NT2/D1 (cell line): ENCODE results near the gene CRYGN.

Source experiments
- DNase-seq: peaks from one replicate; pipeline ENCODE4 v3.0.0-alpha.2; 2011; ENCODE audit warnings: low read depth, low spot score
- H3K27me3 ChIP-seq: 2 replicates; pipeline ENCODE4 v1.6.0; 2011; ENCODE audit warnings: mild to moderate bottlenecking; ENCODE audit not compliant: insufficient read length, insufficient read depth
- H3K36me3 ChIP-seq: 2 replicates; pipeline ENCODE4 v1.6.1; 2011; ENCODE audit warnings: mild to moderate bottlenecking, low read length, mixed read lengths; ENCODE audit not compliant: insufficient read depth, insufficient read length
- H3K4me1 ChIP-seq: 2 replicates; pipeline ENCODE4 v1.5.1; 2011; ENCODE audit not compliant: insufficient read depth, insufficient read length
- H3K4me3 ChIP-seq: 2 replicates; pipeline ENCODE4 v1.5.1; 2011; ENCODE audit warnings: low read depth; ENCODE audit not compliant: insufficient read length
- H3K9ac ChIP-seq: 2 replicates; pipeline ENCODE4 v1.6.0; 2011; ENCODE audit warnings: low read depth; ENCODE audit not compliant: insufficient read length
- H3K9me3 ChIP-seq: 2 replicates; pipeline ENCODE4 v1.5.1; 2011; ENCODE audit warnings: mild to moderate bottlenecking, low read length; ENCODE audit not compliant: insufficient read depth
- SUZ12 ChIP-seq: IDR thresholded peaks from 2 replicates; pipeline ENCODE4 v1.6.1; 2011; ENCODE audit not compliant: insufficient read length, insufficient read depth; ENCODE audit errors: extremely low read depth
- YY1 ChIP-seq: IDR thresholded peaks from 2 replicates; pipeline ENCODE4 v1.6.1; 2011; ENCODE audit not compliant: insufficient read length, insufficient read depth
- ZNF274 ChIP-seq: IDR thresholded peaks from 2 replicates; pipeline ENCODE4 v1.6.1; 2011; ENCODE audit warnings: mild to moderate bottlenecking, low read depth, low read length

Gene CRYGN, protein sequence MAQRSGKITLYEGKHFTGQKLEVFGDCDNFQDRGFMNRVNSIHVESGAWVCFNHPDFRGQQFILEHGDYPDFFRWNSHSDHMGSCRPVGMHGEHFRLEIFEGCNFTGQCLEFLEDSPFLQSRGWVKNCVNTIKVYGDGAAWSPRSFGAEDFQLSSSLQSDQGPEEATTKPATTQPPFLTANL

DNA sequence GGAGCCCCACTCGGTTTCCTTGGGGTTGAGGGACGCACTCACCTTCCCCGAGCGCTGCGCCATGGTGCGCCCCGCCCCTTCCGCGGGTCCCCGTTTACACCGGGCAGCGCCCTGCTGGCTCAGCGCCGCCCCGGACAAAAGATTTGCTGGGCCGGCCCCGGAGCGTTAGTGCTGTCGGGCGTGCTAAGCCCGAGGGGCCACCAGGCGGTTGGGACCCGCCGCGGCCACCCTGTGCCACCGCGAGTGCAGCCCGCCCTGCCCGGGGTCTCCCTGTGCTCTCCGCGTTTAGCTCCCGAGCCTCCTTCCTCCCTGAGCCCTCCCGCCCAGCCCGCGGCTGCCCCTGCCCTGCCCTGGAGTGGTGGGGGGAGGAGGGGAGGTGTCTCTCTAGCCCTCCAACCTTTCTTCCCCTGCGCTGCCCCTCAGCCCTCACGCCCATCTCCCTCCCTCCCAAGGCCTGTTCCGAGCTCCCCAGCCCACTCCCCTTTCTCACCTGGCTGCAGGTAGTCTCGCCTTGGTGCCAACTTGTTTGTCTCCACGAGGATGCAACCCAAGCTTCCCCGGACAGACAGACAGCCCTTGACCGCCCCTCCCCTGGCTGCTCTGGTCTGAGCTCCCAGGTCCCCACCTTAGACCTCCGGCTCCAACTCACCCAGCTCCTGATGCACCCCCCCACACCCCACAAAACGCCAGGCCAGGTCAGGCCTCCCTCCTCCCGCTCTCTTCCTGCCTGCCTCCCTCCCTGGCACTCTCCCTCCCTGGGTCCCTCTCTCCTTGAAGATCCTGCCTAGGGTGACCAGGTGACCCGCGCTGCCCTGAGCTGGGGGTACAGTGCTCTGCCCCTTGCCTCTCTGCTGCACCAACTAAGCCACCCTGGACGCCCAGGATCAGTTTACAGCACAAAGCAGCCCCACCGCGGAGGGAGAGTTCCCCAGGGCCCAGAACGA is at the start of gene CRYGN:
CRYGN (minus strand) TSS at position 287 of the 944 bp plus-strand sequence; CDS start at position 63, 224 bp downstream.
- peaks cover 8% of the 10 kb centered on the region for H3K27me3 ChIP-seq
- TF ChIP-seq YY1, result no peak
- no peak for TF ChIP-seq SUZ12
- no peak for TF ChIP-seq ZNF274
- peaks cover 9% of the 10 kb centered on the region for H3K4me1 ChIP-seq
- H3K36me3 ChIP-seq, result no peaks in the 10 kb centered on the region
- peak within 1 kb of the TSS; percentile 51 for H3K9ac ChIP-seq
- 0 out of 2 replicates have a peak, but pooled peaks cover 7% of the 10 kb centered on the region for H3K9me3 ChIP-seq
- no peak for DNase-seq
- peak within 1 kb of the TSS; percentile 31 for H3K4me3 ChIP-seq

DNA sequence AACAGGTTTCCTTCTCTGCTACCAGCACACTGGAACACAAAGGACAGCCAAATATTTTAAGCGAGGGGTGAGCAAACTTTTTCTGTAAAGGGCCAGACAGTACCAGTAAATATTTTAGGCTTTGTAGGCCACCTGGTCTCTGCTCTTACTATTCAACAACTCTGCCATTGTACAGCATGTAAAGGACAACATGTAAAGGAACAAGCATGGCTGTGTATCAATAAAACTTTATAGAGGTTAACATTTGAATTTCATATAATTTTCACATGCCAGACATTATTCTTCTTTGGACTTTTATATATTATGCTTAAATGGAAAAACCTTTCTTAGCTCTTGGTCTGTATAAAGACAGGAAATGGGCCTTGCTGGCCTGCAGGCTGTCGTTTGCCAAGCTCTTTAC is 49.6 kb upstream of the CRYGN start:
- Histone ChIP-seq H3K4me3 (no peak overlapping the region), H3K27me3 (no peaks in the 10 kb centered on the region), H3K36me3 (peaks cover 54% of the 10 kb centered on the region), H3K9me3 (no peaks in the 10 kb centered on the region), H3K9ac (no peak overlapping the region), H3K4me1 (no peaks in the 10 kb centered on the region)
- no peak for TF ChIP-seq ZNF274
- TF ChIP-seq YY1, result no peak
- no peak for TF ChIP-seq SUZ12
- no peak for DNase-seq

DNA sequence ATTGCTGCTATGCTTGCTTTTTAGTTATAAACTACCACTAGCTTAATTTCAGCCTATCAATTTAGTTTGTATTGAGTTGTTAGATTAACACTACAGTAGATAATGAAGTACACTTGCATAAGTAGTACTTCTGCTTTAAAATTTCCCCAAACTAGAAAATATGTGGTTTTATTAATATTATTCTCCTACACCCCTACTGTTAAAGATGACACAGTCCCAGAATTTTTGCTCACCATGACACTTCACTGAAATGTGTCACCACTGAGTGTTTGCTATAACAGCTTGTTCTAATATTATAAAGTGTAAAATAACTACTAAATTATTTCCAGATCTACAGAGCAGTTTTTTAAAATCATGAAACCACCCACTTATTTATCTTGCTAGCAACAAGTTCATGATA is 48.2 kb upstream of the CRYGN start:
- no peaks in the 10 kb centered on the region for H3K27me3 ChIP-seq
- no peak overlapping the region for H3K4me3 ChIP-seq
- no peak overlapping the region for H3K9ac ChIP-seq
- no peaks in the 10 kb centered on the region for H3K9me3 ChIP-seq
- H3K36me3 ChIP-seq, result peaks cover 67% of the 10 kb centered on the region
- TF ChIP-seq ZNF274 (no peak), YY1 (no peak), SUZ12 (no peak)
- no peaks in the 10 kb centered on the region for H3K4me1 ChIP-seq
- no peak for DNase-seq

DNA sequence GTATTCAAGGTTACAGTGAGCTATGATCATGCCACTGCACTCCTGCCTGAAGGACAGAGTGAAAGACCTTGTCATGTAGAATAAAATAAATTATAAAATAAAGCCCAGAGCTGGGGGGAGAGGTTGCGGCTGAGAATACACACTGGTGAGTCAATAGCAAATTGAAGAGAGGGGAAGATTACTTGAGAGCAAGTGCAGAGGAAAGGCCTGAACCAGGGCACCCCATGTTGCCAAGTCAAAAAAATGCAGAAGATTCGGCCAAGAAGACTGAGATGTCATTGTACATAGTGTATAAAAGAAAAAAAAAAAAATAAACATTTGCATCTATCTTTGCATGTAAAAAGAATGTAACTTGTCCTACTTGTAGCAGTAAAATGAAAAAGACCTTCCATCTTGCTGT is 47.3 kb upstream of the CRYGN start:
- H3K4me1 ChIP-seq, result no peaks in the 10 kb centered on the region
- no peak for DNase-seq
- H3K9ac ChIP-seq, result no peak overlapping the region
- no peak overlapping the region for H3K4me3 ChIP-seq
- H3K36me3 ChIP-seq, result peaks cover 76% of the 10 kb centered on the region
- H3K9me3 ChIP-seq, result no peaks in the 10 kb centered on the region
- TF ChIP-seq SUZ12, result no peak
- no peak for TF ChIP-seq ZNF274
- TF ChIP-seq YY1, result no peak
- no peaks in the 10 kb centered on the region for H3K27me3 ChIP-seq

DNA sequence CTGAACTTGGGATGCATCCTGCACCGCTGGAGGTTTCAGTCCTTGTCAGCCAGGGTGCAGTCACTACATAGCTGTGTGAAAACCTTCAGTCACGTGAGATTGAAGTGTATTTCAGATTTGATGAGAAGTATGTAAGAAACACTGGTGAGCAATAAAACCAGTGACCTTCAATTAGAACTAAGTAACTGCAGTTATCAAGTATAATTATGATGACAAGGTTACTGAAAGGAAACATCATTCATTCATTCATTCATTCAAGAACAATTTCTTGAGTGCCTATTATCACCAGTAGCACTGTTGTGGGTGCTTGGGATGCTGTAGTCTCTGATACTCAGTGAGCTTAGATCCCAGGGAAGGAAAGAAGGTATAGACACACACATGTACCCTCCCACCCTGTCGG is 46.1 kb upstream of the CRYGN start:
- no peaks in the 10 kb centered on the region for H3K4me1 ChIP-seq
- H3K4me3 ChIP-seq, result no peak overlapping the region
- no peaks in the 10 kb centered on the region for H3K27me3 ChIP-seq
- DNase-seq, result no peak
- peaks cover 86% of the 10 kb centered on the region for H3K36me3 ChIP-seq
- TF ChIP-seq YY1 (no peak), ZNF274 (no peak), SUZ12 (no peak)
- no peaks in the 10 kb centered on the region for H3K9me3 ChIP-seq
- H3K9ac ChIP-seq, result no peak overlapping the region

DNA sequence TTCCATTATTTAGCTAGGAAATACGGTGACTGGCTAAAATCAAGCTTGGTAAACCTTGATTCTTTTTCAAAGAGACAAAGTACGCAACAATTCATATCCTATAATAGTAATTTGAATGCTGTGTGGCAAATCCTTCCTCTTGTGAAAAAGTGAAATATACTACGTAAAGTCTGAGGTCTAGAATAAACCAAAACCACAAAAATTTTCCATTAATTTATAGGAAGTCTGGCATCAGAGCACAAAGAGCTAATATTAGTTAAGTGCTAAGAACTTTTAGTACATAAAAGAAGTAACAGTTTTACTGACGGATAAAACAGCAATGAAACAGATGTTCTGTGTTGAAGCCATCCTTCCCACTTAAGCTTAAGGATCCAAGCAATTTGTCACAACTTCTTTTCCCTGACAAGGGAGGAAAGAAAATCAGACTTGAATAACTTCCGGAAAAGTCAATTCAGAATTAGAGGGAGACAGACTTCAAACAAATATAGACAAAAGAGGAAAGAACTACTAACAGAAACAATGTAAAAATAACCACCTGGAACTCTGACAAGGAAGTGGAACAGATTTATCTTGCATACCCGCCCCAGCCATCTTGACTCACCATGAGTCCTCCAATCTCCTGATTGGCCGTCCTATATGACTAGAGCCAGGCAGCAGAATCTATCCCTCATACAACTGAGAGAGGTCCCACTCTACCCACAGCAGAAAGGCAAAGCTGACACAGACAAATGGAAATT is 45.2 kb upstream of the CRYGN start:
- H3K4me3 ChIP-seq, result no peak overlapping the region
- H3K27me3 ChIP-seq, result no peaks in the 10 kb centered on the region
- H3K9ac ChIP-seq, result no peak overlapping the region
- peaks cover 80% of the 10 kb centered on the region for H3K36me3 ChIP-seq
- no peaks in the 10 kb centered on the region for H3K4me1 ChIP-seq
- no peak for DNase-seq
- TF ChIP-seq ZNF274 (no peak), YY1 (no peak), SUZ12 (no peak)
- H3K9me3 ChIP-seq, result no peaks in the 10 kb centered on the region

DNA sequence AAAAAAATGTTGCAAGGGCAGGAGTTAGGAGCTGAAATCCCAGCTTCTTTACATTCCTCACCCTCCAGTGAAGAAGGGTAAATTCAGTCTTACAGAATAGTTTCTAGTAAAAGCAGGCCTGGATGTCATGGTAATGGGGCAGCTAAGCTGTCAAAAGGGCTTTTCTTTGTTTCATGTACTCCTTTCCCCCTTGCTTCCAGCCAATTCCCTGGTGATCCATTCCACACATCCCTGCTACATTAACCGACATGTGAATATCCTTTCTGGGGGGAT is 43.7 kb upstream of the CRYGN start:
- no peaks in the 10 kb centered on the region for H3K9me3 ChIP-seq
- TF ChIP-seq SUZ12, result no peak
- TF ChIP-seq YY1, result no peak
- no peak for TF ChIP-seq ZNF274
- H3K27me3 ChIP-seq, result no peaks in the 10 kb centered on the region
- no peaks in the 10 kb centered on the region for H3K4me1 ChIP-seq
- DNase-seq, result no peak
- no peak overlapping the region for H3K9ac ChIP-seq
- peaks cover 72% of the 10 kb centered on the region for H3K36me3 ChIP-seq
- no peak overlapping the region for H3K4me3 ChIP-seq
